Spinal cord (tissue), 10 donors: ENCODE results near the gene DNAJA3. TPM values are rescaled to one million over a fixed set of nuclear protein-coding genes. Genes with fewer than 3 reads are reported as not detected.
A peak's percentile ranks its signal among the peaks of the same experiment; 100 is the strongest.

Experiments used
- DNase-seq, 6 donors: peaks; one replicate each; pipeline versions ENCODE4 v3.0.0 to v3.0.0-alpha.2; 2013 to 2015; ENCODE audit warnings: low spot score in 6 of 6, low read depth in 4 of 6
- H3K27ac ChIP-seq: one replicate; pipeline ENCODE4 v1.5.1; 2013; ENCODE audit warnings: low read depth, low read length, control low read depth
- H3K27me3 ChIP-seq: one replicate; pipeline ENCODE4 v1.6.1; 2013; ENCODE audit warnings: low read length; ENCODE audit not compliant: control insufficient read depth, insufficient read depth
- H3K36me3 ChIP-seq: one replicate; pipeline ENCODE4 v1.6.1; 2013; ENCODE audit warnings: low read length; ENCODE audit not compliant: control insufficient read depth, insufficient read depth
- H3K4me1 ChIP-seq: one replicate; pipeline ENCODE4 v1.6.1; 2013; ENCODE audit warnings: low read length; ENCODE audit not compliant: control insufficient read depth, insufficient read depth
- H3K4me3 ChIP-seq: one replicate; pipeline ENCODE4 v1.5.1; 2013; ENCODE audit warnings: low read depth, low read length, control low read depth
- H3K9me3 ChIP-seq: one replicate; pipeline ENCODE4 v1.6.1; 2013; ENCODE audit warnings: low read length; ENCODE audit not compliant: control insufficient read depth, insufficient read depth
- WGBS: methylation state at CpG from one replicate; pipeline ENCODE4 v1.1.5; 2013; ENCODE audit warnings: missing lambda C conversion rate; ENCODE audit not compliant: insufficient coverage; 5-methylcytosine and 5-hydroxymethylcytosine counted together
- polyA plus RNA-seq, 2 donors: library from polyadenylated mRNA; unstranded; fragments of 120-200 nt; gene quantifications; one replicate each; pipeline ENCODE4 v1.2.1, GENCODE V29; 2013; ENCODE audit not compliant: insufficient read length in 2 of 2
- total RNA-seq, 2 donors: library from RNA; depleted of rRNA in 1 of 2; stranded (reverse); fragments of 120-200 nt in 1 of 2; fragments of >200 nt in 1 of 2; gene quantifications; one replicate each; pipeline versions ENCODE4 v1.2.3 to v1.2.4, GENCODE V29; 2013 to 2014
- donor health status: healthy.

DNAJA3 gene
- total and polyA plus RNA-seq, 4 donors, result 35.4 to 45.0 (median 39.5) TPM

- no peak overlapping the region for H3K4me3 ChIP-seq
- H3K27ac ChIP-seq, result no peak overlapping the region
- no peaks in the 10 kb centered on the region for H3K27me3 ChIP-seq
- peaks cover 5% of the 10 kb centered on the region for H3K4me1 ChIP-seq
- 98% methylated on average over 5 of the region's 9 CpGs for WGBS
- no peaks in the 10 kb centered on the region for H3K9me3 ChIP-seq
- no peak for DNase-seq
- peaks cover 36% of the 10 kb centered on the region for H3K36me3 ChIP-seq
Observed at GRCh38 chr16:4431023-4431422, 5.4 kb downstream of the DNAJA3 start.

- DNase-seq, result no peak
- 68% methylated on average over 4 of the region's 4 CpGs for WGBS
- Histone ChIP-seq H3K4me1 (no peaks in the 10 kb centered on the region), H3K9me3 (no peaks in the 10 kb centered on the region), H3K27ac (no peak overlapping the region), H3K36me3 (peaks cover 48% of the 10 kb centered on the region), H3K27me3 (no peaks in the 10 kb centered on the region), H3K4me3 (no peak overlapping the region)
Observed at GRCh38 chr16:4433228-4433627, 7.6 kb downstream of the DNAJA3 start.

- no peaks in the 10 kb centered on the region for H3K9me3 ChIP-seq
- no peak overlapping the region for H3K4me3 ChIP-seq
- no peaks in the 10 kb centered on the region for H3K4me1 ChIP-seq
- WGBS, result 73% methylated on average over 6 of the region's 12 CpGs
- no peak overlapping the region for H3K27ac ChIP-seq
- H3K27me3 ChIP-seq, result no peaks in the 10 kb centered on the region
- no peak for DNase-seq
- H3K36me3 ChIP-seq, result peaks cover 50% of the 10 kb centered on the region
Observed at GRCh38 chr16:4433914-4434787, 8.5 kb downstream of the DNAJA3 start.

GRCh38 chr16:4435337-4436067 is 9.8 kb downstream of the DNAJA3 start:
- peaks cover 52% of the 10 kb centered on the region for H3K36me3 ChIP-seq
- H3K4me3 ChIP-seq, result no peak overlapping the region
- H3K27me3 ChIP-seq, result no peaks in the 10 kb centered on the region
- H3K4me1 ChIP-seq, result no peaks in the 10 kb centered on the region
- no peak overlapping the region for H3K27ac ChIP-seq
- H3K9me3 ChIP-seq, result no peaks in the 10 kb centered on the region
- DNase-seq, result peak in 1 of 6 donors; percentile 64
- WGBS, result 83% methylated on average over 2 of the region's 8 CpGs

- no peaks in the 10 kb centered on the region for H3K27me3 ChIP-seq
- peaks cover 53% of the 10 kb centered on the region for H3K36me3 ChIP-seq
- WGBS, result 96% methylated on average over 3 of the region's 3 CpGs
- H3K4me1 ChIP-seq, result no peaks in the 10 kb centered on the region
- no peak for DNase-seq
- no peaks in the 10 kb centered on the region for H3K9me3 ChIP-seq
- H3K27ac ChIP-seq, result no peak overlapping the region
- H3K4me3 ChIP-seq, result no peak overlapping the region
Observed at GRCh38 chr16:4437366-4437765, 11.7 kb downstream of the DNAJA3 start.

- Histone ChIP-seq H3K4me1 (no peaks in the 10 kb centered on the region), H3K27me3 (no peaks in the 10 kb centered on the region), H3K36me3 (peaks cover 76% of the 10 kb centered on the region), H3K9me3 (no peaks in the 10 kb centered on the region), H3K27ac (no peak overlapping the region), H3K4me3 (no peak overlapping the region)
- 89% methylated on average over 8 of the region's 11 CpGs for WGBS
- DNase-seq, result no peak
Observed at GRCh38 chr16:4442371-4442770, 16.7 kb downstream of the DNAJA3 start.

GRCh38 chr16:4443271-4443670 is 17.6 kb downstream of the DNAJA3 start:
- H3K4me1 ChIP-seq, result no peaks in the 10 kb centered on the region
- DNase-seq, result no peak
- no peak overlapping the region for H3K4me3 ChIP-seq
- 79% methylated on average over 5 of the region's 5 CpGs for WGBS
- H3K27ac ChIP-seq, result no peak overlapping the region
- no peaks in the 10 kb centered on the region for H3K9me3 ChIP-seq
- peaks cover 76% of the 10 kb centered on the region for H3K36me3 ChIP-seq
- H3K27me3 ChIP-seq, result no peaks in the 10 kb centered on the region

- Histone ChIP-seq H3K27me3 (no peaks in the 10 kb centered on the region), H3K27ac (no peak overlapping the region), H3K9me3 (no peaks in the 10 kb centered on the region), H3K4me3 (no peak overlapping the region), H3K4me1 (no peaks in the 10 kb centered on the region), H3K36me3 (peaks cover 79% of the 10 kb centered on the region)
- 90% methylated on average over 2 of the region's 4 CpGs for WGBS
- DNase-seq, result no peak
Observed at GRCh38 chr16:4443986-4444385, 18.3 kb downstream of the DNAJA3 start.

GRCh38 chr16:4450430-4450829 is 24.8 kb downstream of the DNAJA3 start:
- Histone ChIP-seq H3K36me3 (peaks cover 89% of the 10 kb centered on the region), H3K27ac (no peak overlapping the region), H3K4me1 (no peaks in the 10 kb centered on the region), H3K9me3 (no peaks in the 10 kb centered on the region), H3K4me3 (no peak overlapping the region), H3K27me3 (no peaks in the 10 kb centered on the region)
- no peak for DNase-seq
- 83% methylated on average over 13 of the region's 14 CpGs for WGBS
